ENCODE data around the gene HDGFL1.

- TF ChIP-seq POLR2A (IDR thresholded peaks at IDR 0.05; ENCODE audit: low read depth, low read length) = no peak
- TF ChIP-seq POLR2AphosphoS5 (IDR thresholded peaks at IDR 0.05; ENCODE audit: low read depth, low read length) = no peak
- TF ChIP-seq SPI1 (IDR thresholded peaks at IDR 0.05; ENCODE audit: low read depth, low read length) = no peak
- no peak for TF ChIP-seq TAF1 (IDR thresholded peaks at IDR 0.05; ENCODE audit: low read depth, low read length)
- TF ChIP-seq POU2F2 (IDR thresholded peaks at IDR 0.05; ENCODE audit: low read depth, low read length) = no peak
Observed at GRCh38 chr6:22545051-22545450, 24.3 kb upstream of the HDGFL1 start.
